GM12891 (cell line): ENCODE measurements around the gene ERLEC1.

ENCODE experiments used
- DNase-seq: peaks from one replicate; pipeline ENCODE4 v3.0.0; 2011; ENCODE audit warnings: low spot score; ENCODE audit not compliant: insufficient read length
- FAIRE-seq: peaks from 2 replicates; lab custom pipeline; 2011; peaks lifted over from hg19 to GRCh38; lab: Jason Lieb, UNC
- PAX5 ChIP-seq: IDR thresholded peaks from 2 replicates; pipeline ENCODE4 v1.6.1; 2011; ENCODE audit warnings: low read length, moderate library complexity, mild to moderate bottlenecking; ENCODE audit not compliant: insufficient read depth, severe bottlenecking
- POLR2A ChIP-seq: IDR thresholded peaks from 2 replicates; pipeline ENCODE4 v1.6.1; 2011; ENCODE audit warnings: low read depth, low read length, control low read depth
- POLR2AphosphoS5 ChIP-seq: IDR thresholded peaks from 2 replicates; pipeline ENCODE4 v1.6.1; 2011; ENCODE audit warnings: low read depth, low read length, control low read depth
- POU2F2 ChIP-seq: IDR thresholded peaks from 2 replicates; pipeline ENCODE4 v1.6.1; 2011; ENCODE audit warnings: low read depth, mild to moderate bottlenecking, control low read depth, low read length, moderate library complexity
- SPI1 ChIP-seq: IDR thresholded peaks from 2 replicates; pipeline ENCODE4 v1.6.1; 2011; ENCODE audit warnings: low read depth, low read length, control low read depth
- TAF1 ChIP-seq: IDR thresholded peaks from 2 replicates; pipeline ENCODE4 v1.6.1; 2011; ENCODE audit warnings: low read depth, low read length, control low read depth

The ERLEC1 gene

GRCh38 chr2:53778536-53779162, 8.2 kb upstream of the ERLEC1 start:
- FAIRE-seq, result no peak
- no peak for DNase-seq
- TF ChIP-seq PAX5 (no peak), SPI1 (no peak), POLR2A (no peak), POU2F2 (no peak), TAF1 (no peak), POLR2AphosphoS5 (no peak)

GRCh38 chr2:53780056-53780455, 6.8 kb upstream of the ERLEC1 start:
- FAIRE-seq (no peak), DNase-seq (no peak)
- no peak for TF ChIP-seq TAF1
- no peak for TF ChIP-seq POLR2A
- TF ChIP-seq PAX5, result no peak
- no peak for TF ChIP-seq POU2F2
- no peak for TF ChIP-seq POLR2AphosphoS5
- no peak for TF ChIP-seq SPI1

GRCh38 chr2:53782676-53783075, 4.2 kb upstream of the ERLEC1 start:
- FAIRE-seq (no peak), DNase-seq (no peak)
- TF ChIP-seq POLR2A, result no peak
- TF ChIP-seq SPI1, result no peak
- no peak for TF ChIP-seq PAX5
- no peak for TF ChIP-seq POU2F2
- TF ChIP-seq TAF1, result no peak
- no peak for TF ChIP-seq POLR2AphosphoS5

- no peak for TF ChIP-seq POLR2AphosphoS5
- no peak for TF ChIP-seq SPI1
- TF ChIP-seq POLR2A, result no peak
- TF ChIP-seq POU2F2, result no peak
- TF ChIP-seq PAX5, result no peak
- TF ChIP-seq TAF1, result no peak
- no peak for DNase-seq
Measured at GRCh38 chr2:53784436-53784835, 2.4 kb upstream of the ERLEC1 start.

GRCh38 chr2:53785366-53785765, 1.5 kb upstream of the ERLEC1 start:
- TF ChIP-seq POLR2A, result no peak
- TF ChIP-seq POLR2AphosphoS5, result no peak
- no peak for TF ChIP-seq SPI1
- TF ChIP-seq TAF1, result no peak
- FAIRE-seq, result no peak
- DNase-seq, result no peak

More at GRCh38 chr2:53784436-53784835, 2.4 kb upstream of the ERLEC1 start:
- no peak for FAIRE-seq

GRCh38 chr2:53786352-53786704, 516 bp upstream of the ERLEC1 start:
- FAIRE-seq (no peak), DNase-seq (no peak)
- TF ChIP-seq POLR2AphosphoS5 (no peak), SPI1 (no peak), POLR2A (no peak), PAX5 (no peak), POU2F2 (no peak), TAF1 (no peak)

GRCh38 chr2:53787614-53788289, 908 bp downstream of the ERLEC1 start:
- FAIRE-seq (no peak), DNase-seq (no peak)
- no peak for TF ChIP-seq TAF1
- TF ChIP-seq POU2F2, result no peak
- TF ChIP-seq POLR2AphosphoS5, result no peak
- TF ChIP-seq PAX5, result no peak
- TF ChIP-seq SPI1, result no peak
- no peak for TF ChIP-seq POLR2A

GRCh38 chr2:53793261-53793660, 6.4 kb downstream of the ERLEC1 start:
- TF ChIP-seq POLR2A (no peak), POU2F2 (no peak), TAF1 (no peak), POLR2AphosphoS5 (no peak), SPI1 (no peak), PAX5 (no peak)
- no peak for FAIRE-seq
- DNase-seq, result no peak

GRCh38 chr2:53793821-53794220, 7.0 kb downstream of the ERLEC1 start:
- TF ChIP-seq POLR2AphosphoS5, result no peak
- no peak for TF ChIP-seq PAX5
- no peak for TF ChIP-seq POU2F2
- no peak for TF ChIP-seq SPI1
- FAIRE-seq, result no peak
- DNase-seq, result no peak
